ENCODE results near the gene DENND2D.

DNA sequence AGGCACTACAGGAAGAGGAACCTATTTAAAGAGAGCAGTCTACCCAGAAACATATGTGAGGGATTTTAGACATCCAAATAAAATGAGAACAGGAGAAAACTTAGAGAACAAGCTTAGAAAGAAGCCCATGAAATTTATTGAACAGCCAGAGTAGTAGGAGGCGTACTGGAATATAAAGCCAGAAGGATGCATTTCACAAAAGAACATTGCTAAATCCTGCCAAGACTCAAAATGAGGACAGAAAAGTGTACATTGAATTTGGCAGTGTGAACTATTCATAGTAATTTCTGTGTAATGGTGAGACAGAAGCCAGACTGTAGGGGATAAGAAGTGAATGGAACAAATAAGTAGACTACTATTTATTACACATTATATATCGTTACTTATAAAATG is 38.0 kb downstream of the DENND2D start:
- TF ChIP-seq EZH2 (IDR thresholded peaks at IDR 0.05; ENCODE audit: insufficient read depth, low read length) = no peak
- TF ChIP-seq, protein P1, sequence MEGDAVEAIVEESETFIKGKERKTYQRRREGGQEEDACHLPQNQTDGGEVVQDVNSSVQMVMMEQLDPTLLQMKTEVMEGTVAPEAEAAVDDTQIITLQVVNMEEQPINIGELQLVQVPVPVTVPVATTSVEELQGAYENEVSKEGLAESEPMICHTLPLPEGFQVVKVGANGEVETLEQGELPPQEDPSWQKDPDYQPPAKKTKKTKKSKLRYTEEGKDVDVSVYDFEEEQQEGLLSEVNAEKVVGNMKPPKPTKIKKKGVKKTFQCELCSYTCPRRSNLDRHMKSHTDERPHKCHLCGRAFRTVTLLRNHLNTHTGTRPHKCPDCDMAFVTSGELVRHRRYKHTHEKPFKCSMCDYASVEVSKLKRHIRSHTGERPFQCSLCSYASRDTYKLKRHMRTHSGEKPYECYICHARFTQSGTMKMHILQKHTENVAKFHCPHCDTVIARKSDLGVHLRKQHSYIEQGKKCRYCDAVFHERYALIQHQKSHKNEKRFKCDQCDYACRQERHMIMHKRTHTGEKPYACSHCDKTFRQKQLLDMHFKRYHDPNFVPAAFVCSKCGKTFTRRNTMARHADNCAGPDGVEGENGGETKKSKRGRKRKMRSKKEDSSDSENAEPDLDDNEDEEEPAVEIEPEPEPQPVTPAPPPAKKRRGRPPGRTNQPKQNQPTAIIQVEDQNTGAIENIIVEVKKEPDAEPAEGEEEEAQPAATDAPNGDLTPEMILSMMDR (IDR thresholded peaks at IDR 0.05; ENCODE audit: insufficient read depth, low read depth, low read length) = no peak

All from astrocyte (in vitro differentiated cells and primary cell).